D721Med (cell line): ENCODE results near the gene USP8.

Experiments used
- DNase-seq: peaks from one replicate; pipeline ENCODE4 v3.0.0; 2011; ENCODE audit warnings: low spot score; ENCODE audit not compliant: insufficient read length
- FAIRE-seq: peaks from 2 replicates; lab custom pipeline; 2011; peaks lifted over from hg19 to GRCh38; lab: Jason Lieb, UNC
- CTCF ChIP-seq: IDR thresholded peaks from 2 replicates; pipeline ENCODE4 v1.5.1; 2012; ENCODE audit warnings: mild to moderate bottlenecking, control low read depth; ENCODE audit not compliant: insufficient read depth; ENCODE audit errors: missing control alignments

The USP8 gene

DNA sequence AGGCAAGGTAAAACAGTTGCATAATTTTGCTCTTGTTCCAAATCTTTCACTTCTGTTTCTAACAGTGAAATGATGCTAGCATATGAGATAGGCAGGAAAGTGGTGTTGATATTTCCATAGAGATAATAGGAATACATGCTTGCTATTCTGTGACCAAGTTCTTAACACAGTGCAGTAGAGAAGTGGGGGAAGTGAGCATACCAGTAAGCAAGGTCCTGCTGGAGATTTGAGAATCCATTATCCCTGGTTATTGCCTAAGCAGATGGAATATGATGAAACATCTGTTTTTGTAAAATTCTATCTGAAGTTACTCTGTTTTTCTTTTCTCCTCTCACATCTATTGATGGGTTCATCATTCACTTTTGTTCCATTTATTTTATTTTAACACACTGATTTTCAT lies 28.7 kb downstream of the USP8 start:
- DNase-seq (no peak), FAIRE-seq (no peak)
- TF ChIP-seq CTCF = no peak

DNA sequence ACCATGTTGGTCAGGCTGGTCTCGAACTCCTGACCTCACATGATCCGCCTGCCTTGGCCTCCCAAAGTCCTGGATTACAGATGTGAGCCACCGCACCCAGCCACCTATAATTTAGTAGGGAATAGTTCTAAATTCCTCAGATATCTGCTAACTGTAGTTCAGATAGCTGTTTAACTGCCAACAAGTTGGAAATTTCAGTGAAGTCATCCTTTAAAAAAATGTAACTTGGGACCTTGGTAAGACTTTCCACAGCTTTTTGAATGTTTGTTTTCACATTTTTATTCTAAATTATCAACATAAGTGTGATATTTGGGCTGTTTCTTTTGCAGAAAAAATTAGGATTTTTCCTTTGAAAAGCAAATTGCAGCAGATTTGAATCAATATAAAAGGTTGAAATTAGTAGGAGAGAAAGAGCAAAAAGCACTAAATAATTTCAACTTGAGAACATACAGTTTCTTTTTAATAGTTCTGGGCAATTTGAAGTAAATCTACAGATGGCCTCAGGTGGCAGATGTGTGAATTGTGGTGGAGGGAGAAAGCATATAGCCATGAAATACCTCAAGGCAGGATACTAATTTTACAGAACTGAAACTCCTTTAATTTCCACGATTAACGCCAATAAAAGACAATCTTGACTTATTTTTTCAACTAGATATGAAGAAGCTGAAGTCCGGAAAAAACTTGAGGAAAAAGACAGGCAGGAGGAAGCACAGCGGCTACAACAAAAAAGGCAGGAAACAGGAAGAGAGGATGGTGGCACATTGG lies 34.3 kb downstream of the USP8 start:
- no peak for FAIRE-seq

GRCh38 chr15:50463423-50464358 lies 39.5 kb downstream of the USP8 start:
- DNase-seq = no peak
- TF ChIP-seq CTCF = no peak
- FAIRE-seq = no peak

More for the DNA sequence above, 34.3 kb downstream of the USP8 start:
- DNase-seq = no peak
- TF ChIP-seq CTCF = no peak

DNA sequence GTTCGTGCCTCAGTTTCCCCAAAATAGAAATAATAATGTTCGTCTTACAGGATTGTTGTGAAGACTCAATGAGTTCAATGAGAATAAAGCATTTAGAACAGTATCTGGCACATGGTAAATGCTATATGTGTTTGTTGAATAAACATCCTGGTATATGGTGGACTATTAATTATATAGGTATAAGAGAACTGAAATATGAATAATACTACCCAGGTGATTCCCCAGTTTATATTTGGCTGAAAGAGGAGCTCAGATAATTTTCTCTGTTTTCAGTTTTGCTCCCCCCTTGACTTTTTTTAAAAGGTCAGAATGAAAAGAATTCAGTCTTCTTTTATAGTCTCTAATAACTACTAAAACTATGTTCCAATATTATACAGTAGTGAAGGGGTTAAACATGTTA lies 46.9 kb downstream of the USP8 start:
- no peak for FAIRE-seq
- TF ChIP-seq CTCF = no peak
- DNase-seq = no peak

DNA sequence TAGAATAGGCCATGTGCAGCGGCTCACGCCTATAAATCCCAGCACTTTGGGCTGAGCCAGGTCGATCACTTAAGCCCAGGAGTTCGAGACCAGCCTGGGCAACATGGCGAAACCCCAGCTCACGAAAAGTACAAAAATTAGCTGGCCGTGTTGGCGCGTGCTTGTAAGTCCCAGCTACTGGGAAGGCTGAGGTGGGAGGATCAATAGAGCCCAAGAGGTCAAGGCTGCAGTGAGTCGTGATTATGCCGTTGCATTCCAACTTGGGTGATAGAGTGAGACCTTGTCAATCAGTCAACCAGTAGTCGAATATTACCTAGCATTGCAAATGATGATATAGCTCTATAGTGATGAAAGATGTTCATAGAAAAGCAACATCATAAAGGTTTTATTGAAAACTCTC lies 51.9 kb downstream of the USP8 start:
- no peak for TF ChIP-seq CTCF
- DNase-seq (no peak), FAIRE-seq (no peak)

DNA sequence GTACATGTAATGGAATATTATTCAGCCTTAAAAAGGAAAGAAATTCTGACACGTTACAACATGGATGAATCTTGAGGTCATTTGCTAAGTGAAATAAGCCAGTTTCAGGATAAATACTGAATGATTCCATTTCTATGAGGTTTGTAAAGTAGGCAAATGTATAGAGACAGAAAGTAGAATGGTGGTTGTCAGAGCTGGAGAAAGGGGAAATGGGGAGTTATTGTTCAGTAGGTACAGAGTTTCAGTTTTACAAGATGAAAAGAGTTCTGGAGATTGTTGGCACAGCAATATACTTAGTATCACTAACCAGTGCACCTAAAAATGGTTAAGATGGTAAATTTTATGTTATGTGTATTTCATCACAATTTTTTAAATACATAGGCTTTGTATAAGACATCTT lies 60.6 kb downstream of the USP8 start:
- no peak for TF ChIP-seq CTCF
- no peak for FAIRE-seq
- DNase-seq = no peak
